Measurements from ENCODE around the gene NSUN4. TPM values are rescaled to one million over a fixed set of nuclear protein-coding genes. Genes with fewer than 3 reads are reported as not detected.
"Not testable (repeated sequence)": the region's sequence is repeated elsewhere in the genome, so short reads cannot be mapped to it uniquely, and the experiment has no call there.

The NSUN4 gene
- total RNA-seq, 4 donors from 2014 or later = 1.0 to 42.4 (median 23.2) TPM

DNA sequence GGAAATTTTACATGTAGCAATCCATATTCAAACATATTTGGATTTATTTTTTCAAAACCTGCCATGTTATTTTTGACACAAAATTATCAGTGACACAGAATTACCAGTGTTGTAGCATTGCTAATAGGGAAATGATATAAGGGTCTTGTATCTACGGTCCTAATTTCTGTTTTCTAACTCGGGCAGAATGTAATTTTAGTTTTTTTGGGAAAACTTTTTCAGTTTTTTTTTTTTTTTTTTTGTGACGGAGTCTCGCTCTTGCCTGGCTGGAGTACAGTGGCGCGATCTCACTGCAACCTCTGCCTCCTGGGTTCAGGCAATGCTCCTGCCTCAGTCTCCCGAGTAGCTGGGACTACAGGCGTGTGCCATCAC, 34.5 kb upstream of the NSUN4 start:
- DNase-seq = no peak
- no peak for TF ChIP-seq POLR2A (IDR thresholded peaks at IDR 0.05)
- TF ChIP-seq, protein P1, sequence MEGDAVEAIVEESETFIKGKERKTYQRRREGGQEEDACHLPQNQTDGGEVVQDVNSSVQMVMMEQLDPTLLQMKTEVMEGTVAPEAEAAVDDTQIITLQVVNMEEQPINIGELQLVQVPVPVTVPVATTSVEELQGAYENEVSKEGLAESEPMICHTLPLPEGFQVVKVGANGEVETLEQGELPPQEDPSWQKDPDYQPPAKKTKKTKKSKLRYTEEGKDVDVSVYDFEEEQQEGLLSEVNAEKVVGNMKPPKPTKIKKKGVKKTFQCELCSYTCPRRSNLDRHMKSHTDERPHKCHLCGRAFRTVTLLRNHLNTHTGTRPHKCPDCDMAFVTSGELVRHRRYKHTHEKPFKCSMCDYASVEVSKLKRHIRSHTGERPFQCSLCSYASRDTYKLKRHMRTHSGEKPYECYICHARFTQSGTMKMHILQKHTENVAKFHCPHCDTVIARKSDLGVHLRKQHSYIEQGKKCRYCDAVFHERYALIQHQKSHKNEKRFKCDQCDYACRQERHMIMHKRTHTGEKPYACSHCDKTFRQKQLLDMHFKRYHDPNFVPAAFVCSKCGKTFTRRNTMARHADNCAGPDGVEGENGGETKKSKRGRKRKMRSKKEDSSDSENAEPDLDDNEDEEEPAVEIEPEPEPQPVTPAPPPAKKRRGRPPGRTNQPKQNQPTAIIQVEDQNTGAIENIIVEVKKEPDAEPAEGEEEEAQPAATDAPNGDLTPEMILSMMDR (IDR thresholded peaks at IDR 0.05) = no peak
- H3K27ac ChIP-seq = no peak overlapping the region
- H3K36me3 ChIP-seq = no peaks in the 10 kb centered on the region
- peaks cover 2 to 4% of the 10 kb centered on the region in 2 donors for H3K4me1 ChIP-seq
- H3K4me3 ChIP-seq = no peak overlapping the region
- H3K9me3 ChIP-seq = no peaks in the 10 kb centered on the region
- intact Hi-C loops (cut with DNase I; ENCODE audit: low total_unique reads) = no loop called here
- H3K27me3 ChIP-seq = no peaks in the 10 kb centered on the region

GRCh38 chr1:46309401-46310159, 31.0 kb upstream of the NSUN4 start:
- DNase-seq = no peak
- no peaks in the 10 kb centered on the region for H3K36me3 ChIP-seq
- no peaks in the 10 kb centered on the region for H3K4me1 ChIP-seq
- H3K9me3 ChIP-seq = no peaks in the 10 kb centered on the region
- no peak overlapping the region for H3K27ac ChIP-seq
- intact Hi-C loops (cut with DNase I; ENCODE audit: low total_unique reads) = no loop called here
- H3K27me3 ChIP-seq = no peaks in the 10 kb centered on the region
- TF ChIP-seq, protein P1 (IDR thresholded peaks at IDR 0.05) = no peak
- TF ChIP-seq POLR2A (IDR thresholded peaks at IDR 0.05) = no peak
- H3K4me3 ChIP-seq = no peak overlapping the region

DNA sequence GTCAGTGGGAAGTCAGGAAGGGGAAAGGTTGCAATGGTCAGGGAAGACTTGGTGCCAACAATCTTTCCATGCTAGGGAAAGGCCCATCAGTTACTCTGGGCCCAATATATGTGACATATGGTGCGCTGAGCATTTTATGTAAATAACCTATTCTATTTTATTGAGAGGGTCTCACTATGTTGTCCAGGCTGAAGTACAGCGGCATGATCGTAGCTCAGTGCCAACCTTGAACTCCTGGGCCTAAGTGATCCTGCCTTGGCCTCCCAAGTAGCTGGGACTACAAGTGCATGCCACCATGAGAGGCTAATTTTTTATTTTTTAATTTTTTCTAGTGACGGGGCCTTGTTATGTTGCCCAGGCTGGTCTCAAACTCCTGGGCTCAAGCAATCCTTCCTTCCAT, 30.3 kb upstream of the NSUN4 start:
- no peak overlapping the region for H3K4me3 ChIP-seq
- no peaks in the 10 kb centered on the region for H3K36me3 ChIP-seq
- no peaks in the 10 kb centered on the region for H3K4me1 ChIP-seq
- no peaks in the 10 kb centered on the region for H3K27me3 ChIP-seq
- no peak overlapping the region for H3K27ac ChIP-seq
- intact Hi-C loops (cut with DNase I; ENCODE audit: low total_unique reads) = no loop called here
- no peak for DNase-seq
- no peaks in the 10 kb centered on the region for H3K9me3 ChIP-seq
- TF ChIP-seq, protein P1 (IDR thresholded peaks at IDR 0.05) = no peak
- no peak for TF ChIP-seq POLR2A (IDR thresholded peaks at IDR 0.05)

DNA sequence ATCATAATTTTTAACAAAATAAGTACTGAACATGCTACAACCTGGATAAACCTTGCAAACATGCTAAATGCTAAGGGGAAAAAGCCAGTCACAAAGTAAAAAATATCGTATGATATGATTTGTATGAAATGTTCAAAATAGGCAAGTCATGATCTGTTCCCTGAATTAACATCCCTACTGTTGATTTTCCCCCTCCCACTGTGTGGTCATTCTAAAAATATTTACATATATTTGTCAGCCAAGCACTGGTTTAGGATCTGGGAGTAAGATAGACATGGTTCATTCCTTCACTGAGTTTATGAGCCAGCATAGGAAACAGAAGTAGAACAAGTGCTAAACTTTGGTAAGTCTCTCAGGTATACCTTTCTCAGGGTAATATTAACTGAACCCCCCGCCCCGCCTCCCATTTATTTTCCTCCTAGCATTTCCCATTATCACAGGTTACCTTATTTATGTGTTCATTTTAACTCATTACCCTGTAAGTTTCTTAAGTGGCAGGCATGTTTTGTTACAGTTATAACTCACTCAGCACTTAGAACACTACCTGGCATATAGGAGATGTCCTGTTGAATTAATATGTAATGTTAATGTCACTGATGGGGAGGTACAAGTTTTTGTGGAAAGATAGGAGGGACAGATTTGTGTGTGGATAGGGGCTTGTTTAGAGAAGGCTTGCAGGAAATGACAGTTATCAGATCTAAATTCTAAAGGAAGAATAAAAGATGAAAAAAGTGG, 24.8 kb upstream of the NSUN4 start:
- Histone ChIP-seq H3K4me1 (no peaks in the 10 kb centered on the region), H3K27me3 (no peaks in the 10 kb centered on the region), H3K4me3 (no peak overlapping the region), H3K36me3 (no peaks in the 10 kb centered on the region), H3K9me3 (no peaks in the 10 kb centered on the region), H3K27ac (no peak overlapping the region)
- no peak for DNase-seq
- TF ChIP-seq, protein P1 (IDR thresholded peaks at IDR 0.05) = no peak
- TF ChIP-seq POLR2A (IDR thresholded peaks at IDR 0.05) = no peak
- intact Hi-C loops (cut with DNase I; ENCODE audit: low total_unique reads) = no loop called here

- TF ChIP-seq, protein P1 (IDR thresholded peaks at IDR 0.05) = no peak
- no peak for TF ChIP-seq POLR2A (IDR thresholded peaks at IDR 0.05)
- DNase-seq = no peak
Observed at GRCh38 chr1:46317323-46317722, 23.3 kb upstream of the NSUN4 start.

DNA sequence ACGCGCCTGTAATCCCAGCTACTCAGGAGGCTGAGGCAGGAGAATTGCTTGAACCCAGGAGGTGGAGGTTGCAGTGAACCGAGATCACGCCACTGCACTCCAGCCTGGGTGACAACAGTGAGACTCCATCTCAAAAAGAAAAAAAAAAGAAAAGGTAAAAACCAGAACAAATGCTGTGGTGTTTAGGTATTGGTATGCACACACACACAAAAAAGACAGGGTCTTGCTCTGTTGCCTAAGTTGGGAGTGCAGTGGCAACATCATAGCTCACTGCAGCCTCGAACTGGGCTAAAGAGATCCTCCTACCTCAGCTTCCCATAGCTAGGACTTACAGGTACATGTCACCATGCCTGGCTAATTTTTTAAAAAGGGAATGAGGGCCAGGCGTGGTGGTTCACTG, 21.3 kb upstream of the NSUN4 start:
- intact Hi-C loops (cut with DNase I; ENCODE audit: low total_unique reads); H3K9me3 ChIP-seq; H3K36me3 ChIP-seq; DNase-seq; H3K4me3 ChIP-seq; H3K4me1 ChIP-seq; H3K27me3 ChIP-seq; H3K27ac ChIP-seq: not testable (repeated sequence)

More at GRCh38 chr1:46317323-46317722, 23.3 kb upstream of the NSUN4 start:
- Histone ChIP-seq H3K4me1 (no peaks in the 10 kb centered on the region), H3K36me3 (no peaks in the 10 kb centered on the region), H3K4me3 (no peak overlapping the region), H3K27ac (no peak overlapping the region), H3K27me3 (no peaks in the 10 kb centered on the region), H3K9me3 (no peaks in the 10 kb centered on the region)
- intact Hi-C loops (cut with DNase I; ENCODE audit: low total_unique reads) = no loop called here

DNA sequence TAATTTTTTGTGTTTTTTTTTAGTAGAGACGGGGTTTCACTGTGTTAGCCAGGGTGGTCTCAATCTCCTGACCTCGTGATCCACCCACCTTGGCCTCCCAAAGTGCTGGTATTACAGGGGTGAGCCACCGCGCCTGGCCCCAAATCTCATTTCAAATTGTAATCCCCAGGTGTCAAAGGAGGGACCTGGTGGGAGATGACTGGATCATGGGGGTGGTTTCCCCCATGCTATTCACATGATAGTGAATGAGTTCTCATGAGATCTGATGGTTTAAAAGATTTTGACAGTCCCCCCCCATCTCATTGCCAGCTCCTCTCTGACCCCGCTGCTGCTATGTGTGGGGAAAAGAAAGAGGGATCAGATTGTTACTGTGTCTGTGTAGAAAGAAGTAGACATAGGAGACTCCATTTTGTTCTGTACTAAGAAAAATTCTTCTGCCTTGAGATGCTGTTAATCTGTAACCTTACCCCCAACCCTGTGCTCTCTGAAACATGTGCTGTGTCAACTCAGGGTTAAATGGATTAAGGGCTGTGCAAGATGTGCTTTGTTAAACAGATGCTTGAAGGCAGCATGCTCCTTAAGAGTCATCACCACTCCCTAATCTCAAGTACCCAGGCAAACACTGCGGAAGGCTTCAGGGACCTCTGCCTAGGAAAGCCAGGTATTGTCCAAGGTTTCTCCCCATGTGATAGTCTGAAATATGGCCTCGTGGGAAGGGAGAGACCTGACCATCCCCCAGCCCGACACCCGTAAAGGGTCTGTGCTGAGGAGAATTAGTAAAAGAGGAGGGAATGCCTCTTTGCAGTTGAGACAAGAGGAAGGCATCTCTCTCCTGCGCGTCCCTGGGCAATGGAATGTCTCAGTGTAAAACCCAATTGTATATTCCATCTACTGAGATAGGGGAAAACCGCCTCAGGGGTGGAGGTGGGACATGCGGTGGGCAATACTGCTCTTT, 20.4 kb upstream of the NSUN4 start:
- H3K4me1 ChIP-seq; H3K36me3 ChIP-seq; DNase-seq; H3K27me3 ChIP-seq; intact Hi-C loops (cut with DNase I; ENCODE audit: low total_unique reads); H3K27ac ChIP-seq; H3K4me3 ChIP-seq; H3K9me3 ChIP-seq: not testable (repeated sequence)
